ENCODE measurements around the gene MIA2. TPM values are rescaled to one million over a fixed set of nuclear protein-coding genes. Genes with fewer than 3 reads are reported as not detected.
"Not testable (repeated sequence)": the region's sequence is repeated elsewhere in the genome, so short reads cannot be mapped to it uniquely, and the experiment has no call there.

The MIA2 gene
- total RNA-seq, 1 donor from 2014 or later, result 17.5 TPM

GRCh38 chr14:39339003-39339402 is 105.3 kb downstream of the MIA2 start:
- H3K36me3 Mint-ChIP-seq (ENCODE audit: low read depth), result peaks cover 52% of the 10 kb centered on the region

GRCh38 chr14:39341126-39341525 is 107.4 kb downstream of the MIA2 start:
- not testable (repeated sequence) for H3K27me3 Mint-ChIP-seq (ENCODE audit: low read depth); H3K27ac Mint-ChIP-seq; DNase-seq (ENCODE audit: low spot score); H3K4me3 Mint-ChIP-seq (ENCODE audit: low read depth); H3K9me3 Mint-ChIP-seq
- intact Hi-C loops (cut with micrococcal nuclease), result loop anchor here (5.0 kb wide), 1 partner anchor 74 kb away; no protein-coding TSS in a partner anchor
- Mint-ChIP-seq H3K36me3 (ENCODE audit: low read depth) (peaks cover 46% of the 10 kb centered on the region), H3K4me1 (ENCODE audit: low read depth) (peaks cover 21% of the 10 kb centered on the region)

More at GRCh38 chr14:39339003-39339402, 105.3 kb downstream of the MIA2 start:
- Mint-ChIP-seq H3K4me3 (ENCODE audit: low read depth) (no peak overlapping the region), H3K27me3 (ENCODE audit: low read depth) (no peaks in the 10 kb centered on the region), H3K9me3 (peaks cover 4% of the 10 kb centered on the region), H3K27ac (no peak overlapping the region), H3K4me1 (ENCODE audit: low read depth) (peaks cover 21% of the 10 kb centered on the region)
- DNase-seq (ENCODE audit: low spot score), result no peak
- intact Hi-C loops (cut with micrococcal nuclease), result no loop called here

- intact Hi-C loops (cut with micrococcal nuclease), result loop anchor here (1.0 to 5.0 kb wide), 3 partner anchors 41 to 113 kb away; no protein-coding TSS in a partner anchor
Measured at GRCh38 chr14:39342768-39343167, 109.1 kb downstream of the MIA2 start.

GRCh38 chr14:39343614-39344013 is 109.9 kb downstream of the MIA2 start:
- H3K4me1 Mint-ChIP-seq (ENCODE audit: low read depth), result peaks cover 23% of the 10 kb centered on the region
- peaks cover 4% of the 10 kb centered on the region for H3K9me3 Mint-ChIP-seq
- peaks cover 47% of the 10 kb centered on the region for H3K36me3 Mint-ChIP-seq (ENCODE audit: low read depth)
- intact Hi-C loops (cut with micrococcal nuclease), result loop anchor here (1.0 to 5.0 kb wide), 2 partner anchors 40 to 76 kb away; no protein-coding TSS in a partner anchor
- no peak overlapping the region for H3K27ac Mint-ChIP-seq
- DNase-seq (ENCODE audit: low spot score), result no peak
- H3K27me3 Mint-ChIP-seq (ENCODE audit: low read depth), result no peaks in the 10 kb centered on the region
- no peak overlapping the region for H3K4me3 Mint-ChIP-seq (ENCODE audit: low read depth)

More at GRCh38 chr14:39342768-39343167, 109.1 kb downstream of the MIA2 start:
- Mint-ChIP-seq H3K9me3 (peaks cover 4% of the 10 kb centered on the region), H3K4me1 (ENCODE audit: low read depth) (peaks cover 25% of the 10 kb centered on the region), H3K4me3 (ENCODE audit: low read depth) (no peak overlapping the region), H3K36me3 (ENCODE audit: low read depth) (peaks cover 49% of the 10 kb centered on the region), H3K27me3 (ENCODE audit: low read depth) (no peaks in the 10 kb centered on the region), H3K27ac (no peak overlapping the region)
- DNase-seq (ENCODE audit: low spot score), result no peak

GRCh38 chr14:39350866-39351265 is 117.2 kb downstream of the MIA2 start:
- intact Hi-C loops (cut with micrococcal nuclease), result no loop called here
- H3K9me3 Mint-ChIP-seq, result peaks cover 11% of the 10 kb centered on the region
- no peak overlapping the region for H3K27ac Mint-ChIP-seq
- peaks cover 58% of the 10 kb centered on the region for H3K36me3 Mint-ChIP-seq (ENCODE audit: low read depth)
- peaks cover 6% of the 10 kb centered on the region for H3K4me1 Mint-ChIP-seq (ENCODE audit: low read depth)
- no peak overlapping the region for H3K4me3 Mint-ChIP-seq (ENCODE audit: low read depth)
- H3K27me3 Mint-ChIP-seq (ENCODE audit: low read depth), result no peaks in the 10 kb centered on the region
- DNase-seq (ENCODE audit: low spot score), result no peak

GRCh38 chr14:39351708-39352107 is 118.0 kb downstream of the MIA2 start:
- Mint-ChIP-seq H3K9me3 (peaks cover 11% of the 10 kb centered on the region), H3K27me3 (ENCODE audit: low read depth) (no peaks in the 10 kb centered on the region), H3K36me3 (ENCODE audit: low read depth) (peaks cover 61% of the 10 kb centered on the region), H3K4me3 (ENCODE audit: low read depth) (no peak overlapping the region), H3K27ac (no peak overlapping the region), H3K4me1 (ENCODE audit: low read depth) (peaks cover 6% of the 10 kb centered on the region)
- no peak for DNase-seq (ENCODE audit: low spot score)
- intact Hi-C loops (cut with micrococcal nuclease), result no loop called here

GRCh38 chr14:39359069-39359468 is 125.4 kb downstream of the MIA2 start:
- H3K27me3 Mint-ChIP-seq (ENCODE audit: low read depth); intact Hi-C loops (cut with micrococcal nuclease); H3K27ac Mint-ChIP-seq: not testable (repeated sequence)

GRCh38 chr14:39360316-39360715 is 126.6 kb downstream of the MIA2 start:
- DNase-seq (ENCODE audit: low spot score), result no peak
- Mint-ChIP-seq H3K4me1 (ENCODE audit: low read depth) (peaks cover 3% of the 10 kb centered on the region), H3K9me3 (peaks cover 20% of the 10 kb centered on the region), H3K36me3 (ENCODE audit: low read depth) (peaks cover 81% of the 10 kb centered on the region), H3K27me3 (ENCODE audit: low read depth) (no peaks in the 10 kb centered on the region), H3K4me3 (ENCODE audit: low read depth) (no peak overlapping the region), H3K27ac (no peak overlapping the region)
- intact Hi-C loops (cut with micrococcal nuclease), result no loop called here

More at GRCh38 chr14:39359069-39359468, 125.4 kb downstream of the MIA2 start:
- DNase-seq (ENCODE audit: low spot score); H3K4me3 Mint-ChIP-seq (ENCODE audit: low read depth); H3K4me1 Mint-ChIP-seq (ENCODE audit: low read depth); H3K9me3 Mint-ChIP-seq: not testable (repeated sequence)
- peaks cover 78% of the 10 kb centered on the region for H3K36me3 Mint-ChIP-seq (ENCODE audit: low read depth)

GRCh38 chr14:39361556-39361955 is 127.8 kb downstream of the MIA2 start:
- H3K4me1 Mint-ChIP-seq (ENCODE audit: low read depth); intact Hi-C loops (cut with micrococcal nuclease); H3K27ac Mint-ChIP-seq; H3K27me3 Mint-ChIP-seq (ENCODE audit: low read depth); DNase-seq (ENCODE audit: low spot score); H3K4me3 Mint-ChIP-seq (ENCODE audit: low read depth): not testable (repeated sequence)
- Mint-ChIP-seq H3K9me3 (peaks cover 27% of the 10 kb centered on the region), H3K36me3 (ENCODE audit: low read depth) (peaks cover 81% of the 10 kb centered on the region)

GRCh38 chr14:39364509-39364908 is 130.8 kb downstream of the MIA2 start:
- Mint-ChIP-seq H3K9me3 (peaks cover 24% of the 10 kb centered on the region), H3K36me3 (ENCODE audit: low read depth) (peaks cover 60% of the 10 kb centered on the region), H3K27ac (no peak overlapping the region), H3K27me3 (ENCODE audit: low read depth) (no peaks in the 10 kb centered on the region), H3K4me1 (ENCODE audit: low read depth) (peaks cover 5% of the 10 kb centered on the region), H3K4me3 (ENCODE audit: low read depth) (no peak overlapping the region)
- intact Hi-C loops (cut with micrococcal nuclease), result no loop called here
- no peak for DNase-seq (ENCODE audit: low spot score)

- Mint-ChIP-seq H3K4me1 (ENCODE audit: low read depth) (peaks cover 5% of the 10 kb centered on the region), H3K9me3 (peaks cover 24% of the 10 kb centered on the region), H3K27me3 (ENCODE audit: low read depth) (no peaks in the 10 kb centered on the region), H3K36me3 (ENCODE audit: low read depth) (peaks cover 51% of the 10 kb centered on the region), H3K27ac (no peak overlapping the region), H3K4me3 (ENCODE audit: low read depth) (no peak overlapping the region)
- intact Hi-C loops (cut with micrococcal nuclease), result loop anchor here (5.0 kb wide), 1 partner anchor 188 kb away; the partner anchor contains the start of gene PNN
- no peak for DNase-seq (ENCODE audit: low spot score)
Measured at GRCh38 chr14:39365354-39365753, 131.6 kb downstream of the MIA2 start.

GRCh38 chr14:39366460-39367386 is 133.0 kb downstream of the MIA2 start:
- intact Hi-C loops (cut with micrococcal nuclease), result loop anchor here (5.0 kb wide), 1 partner anchor 189 kb away; the partner anchor contains the start of gene PNN

GRCh38 chr14:39367387-39367751 is 133.7 kb downstream of the MIA2 start:
- peaks cover 24% of the 10 kb centered on the region for H3K9me3 Mint-ChIP-seq
- peaks cover 5% of the 10 kb centered on the region for H3K4me1 Mint-ChIP-seq (ENCODE audit: low read depth)
- H3K27me3 Mint-ChIP-seq (ENCODE audit: low read depth), result no peaks in the 10 kb centered on the region
- H3K36me3 Mint-ChIP-seq (ENCODE audit: low read depth), result peaks cover 32% of the 10 kb centered on the region
- no peak for DNase-seq (ENCODE audit: low spot score)
- no peak overlapping the region for H3K27ac Mint-ChIP-seq
- no peak overlapping the region for H3K4me3 Mint-ChIP-seq (ENCODE audit: low read depth)
- intact Hi-C loops (cut with micrococcal nuclease), result loop anchor here (5.0 kb wide), 1 partner anchor 190 kb away; the partner anchor contains the start of gene PNN

More at GRCh38 chr14:39366460-39367386, 133.0 kb downstream of the MIA2 start:
- Mint-ChIP-seq H3K9me3 (peaks cover 24% of the 10 kb centered on the region), H3K36me3 (ENCODE audit: low read depth) (peaks cover 38% of the 10 kb centered on the region), H3K4me3 (ENCODE audit: low read depth) (no peak overlapping the region), H3K27me3 (ENCODE audit: low read depth) (no peaks in the 10 kb centered on the region), H3K4me1 (ENCODE audit: low read depth) (peaks cover 5% of the 10 kb centered on the region), H3K27ac (no peak overlapping the region)
- no peak for DNase-seq (ENCODE audit: low spot score)
